HG03354 (cell line): Measurements from ENCODE around the gene PTPA.

Experiments used
- ATAC-seq: cut with Tn5 transposase; IDR thresholded peaks from one replicate; pipeline ENCODE4 v1.9.1; 2021; ENCODE audit warnings: mild to moderate bottlenecking; ENCODE audit not compliant: unreplicated experiment, poor library complexity, severe bottlenecking

The PTPA gene

DNA sequence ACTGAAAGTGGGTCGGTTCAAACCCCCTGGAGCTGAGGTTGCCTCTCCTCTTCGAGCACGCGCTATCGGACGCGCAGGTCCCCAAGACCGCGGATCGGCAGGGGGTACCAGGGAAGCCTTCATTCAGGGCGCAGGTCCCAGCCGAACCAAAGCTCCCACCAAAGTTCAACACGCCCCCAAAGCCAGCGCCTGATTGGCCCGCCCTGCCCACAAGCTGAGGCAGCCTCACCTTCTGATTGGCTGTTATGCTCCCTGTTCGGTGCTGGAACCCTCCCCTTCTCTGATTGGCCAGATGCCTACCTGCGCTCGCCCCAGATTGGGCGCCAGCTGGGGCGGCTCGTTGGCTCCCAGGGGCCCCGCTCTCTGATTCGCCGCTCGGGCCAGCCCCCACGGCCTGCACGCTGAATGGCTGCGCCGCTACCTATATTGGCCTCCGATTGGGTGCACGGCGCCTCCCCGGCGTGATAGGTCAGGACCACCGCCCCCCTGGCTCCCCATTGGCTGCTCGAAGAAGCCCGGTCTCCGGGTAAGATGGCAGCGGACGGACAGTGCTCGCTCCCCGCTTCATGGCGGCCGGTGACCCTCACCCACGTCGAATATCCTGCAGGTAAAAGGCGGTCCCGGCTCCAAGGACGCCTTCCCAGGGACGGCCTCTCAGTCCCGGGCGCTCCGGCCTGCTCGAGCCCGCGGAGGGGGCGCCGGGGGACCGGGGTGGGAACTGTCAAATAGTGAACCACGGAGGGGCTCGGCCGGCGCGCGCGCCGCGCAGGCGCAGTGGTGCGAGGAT is 30.4 kb upstream of the PTPA start, which contains the start of gene DOLPP1:
TSS of gene DOLPP1 (plus strand) at position 511 of the 787 bp plus-strand sequence. CDS start at position 532, 21 bp downstream.
- peak; percentile 94 for ATAC-seq

DNA sequence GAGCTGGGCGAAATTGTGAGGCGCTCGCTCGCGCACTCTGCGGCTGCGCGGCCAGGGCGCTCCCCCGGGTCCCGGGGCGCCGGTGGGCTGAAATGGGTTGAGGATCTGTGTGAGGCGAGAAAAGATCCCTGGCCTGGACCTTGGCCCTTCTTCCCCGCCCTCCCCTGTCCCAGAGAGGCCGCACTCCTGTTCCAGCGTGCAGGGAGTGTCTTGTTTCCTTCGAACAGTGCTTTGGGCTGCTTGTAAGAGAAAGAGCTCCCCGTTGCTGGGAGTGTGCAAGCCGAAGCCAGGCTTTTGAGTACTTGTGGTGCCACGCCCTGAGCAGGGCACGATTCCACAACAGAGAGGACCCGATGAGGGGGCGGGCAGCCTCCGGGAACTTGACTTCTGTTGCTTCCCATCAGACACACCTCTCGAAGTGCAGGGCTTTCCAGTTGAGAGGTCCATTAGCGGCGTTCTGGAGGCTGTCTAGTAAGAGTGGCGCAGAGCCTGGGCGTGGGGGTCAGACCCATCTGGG is 29.8 kb upstream of the PTPA start:
- no peak for ATAC-seq

- no peak for ATAC-seq
These were observed 27.1 kb upstream of the PTPA start for GRCh38 chr9:129084087-129084486.

- ATAC-seq: no peak
These were observed 22.0 kb upstream of the PTPA start for GRCh38 chr9:129089246-129089645.

- no peak for ATAC-seq
These were observed 17.4 kb upstream of the PTPA start for GRCh38 chr9:129093602-129094386.

DNA sequence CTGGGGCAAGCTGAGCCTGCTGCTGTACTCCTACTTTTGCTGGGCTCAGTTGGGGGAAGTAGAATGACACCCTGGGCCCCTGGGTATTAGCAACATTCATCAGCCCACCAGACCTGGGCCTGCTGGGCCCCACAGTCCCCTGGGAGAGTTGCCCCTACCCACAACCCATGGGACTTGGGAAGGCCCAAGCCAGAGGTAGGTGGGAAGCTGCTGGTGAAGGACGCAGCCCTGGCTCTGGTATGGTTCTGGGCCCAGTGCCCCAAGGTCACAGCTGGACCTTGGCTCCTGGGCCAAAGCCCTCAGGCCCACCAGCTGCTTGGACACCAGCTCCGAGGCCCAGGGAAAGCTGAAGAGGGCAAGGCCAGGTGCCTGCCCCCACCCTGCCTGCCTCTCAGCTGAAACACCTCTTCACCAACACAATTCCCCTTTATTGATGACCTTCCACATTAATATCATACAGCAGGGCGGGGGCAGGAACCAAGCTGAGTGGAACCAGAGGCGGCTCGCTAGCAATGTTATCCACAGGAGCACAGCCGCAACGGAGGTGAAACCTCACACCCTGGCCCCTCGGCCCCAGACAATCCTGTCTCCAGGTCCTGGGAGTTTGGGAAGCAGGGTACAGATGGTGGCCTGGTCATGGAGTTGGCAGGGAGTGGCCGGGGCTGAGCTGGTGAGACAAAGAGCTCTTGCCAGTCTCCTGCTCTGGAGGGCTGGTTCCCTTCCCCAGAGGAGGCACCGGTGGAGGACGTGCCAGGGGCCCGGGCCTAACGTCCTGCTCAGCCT is 16.6 kb upstream of the PTPA start:
- no peak for ATAC-seq

- ATAC-seq: no peak
These were observed 16.0 kb upstream of the PTPA start for GRCh38 chr9:129095170-129095667.

GRCh38 chr9:129095908-129096307 is 15.3 kb upstream of the PTPA start:
- no peak for ATAC-seq

GRCh38 chr9:129097671-129098306 is 13.4 kb upstream of the PTPA start:
- no peak for ATAC-seq

DNA sequence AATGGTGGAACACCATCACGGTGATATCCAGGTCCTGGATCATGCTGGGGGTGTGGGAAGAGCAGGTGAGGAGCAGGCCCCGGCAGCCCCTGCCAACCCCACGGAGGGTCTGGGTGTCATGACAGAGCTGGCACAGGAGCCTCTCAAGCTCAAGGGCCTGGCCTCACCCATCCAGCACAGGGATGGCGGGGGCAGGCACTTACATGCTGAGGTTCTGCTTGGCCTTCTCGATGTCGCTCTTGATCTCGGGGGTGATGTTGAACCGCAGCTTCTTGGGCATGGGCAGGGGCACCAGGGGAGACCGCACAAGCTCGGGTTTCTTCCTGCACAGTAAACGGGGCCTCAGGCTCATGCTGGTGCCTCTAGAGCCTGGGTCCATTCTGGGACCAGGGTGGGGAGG is 12.9 kb upstream of the PTPA start:
- ATAC-seq: no peak

DNA sequence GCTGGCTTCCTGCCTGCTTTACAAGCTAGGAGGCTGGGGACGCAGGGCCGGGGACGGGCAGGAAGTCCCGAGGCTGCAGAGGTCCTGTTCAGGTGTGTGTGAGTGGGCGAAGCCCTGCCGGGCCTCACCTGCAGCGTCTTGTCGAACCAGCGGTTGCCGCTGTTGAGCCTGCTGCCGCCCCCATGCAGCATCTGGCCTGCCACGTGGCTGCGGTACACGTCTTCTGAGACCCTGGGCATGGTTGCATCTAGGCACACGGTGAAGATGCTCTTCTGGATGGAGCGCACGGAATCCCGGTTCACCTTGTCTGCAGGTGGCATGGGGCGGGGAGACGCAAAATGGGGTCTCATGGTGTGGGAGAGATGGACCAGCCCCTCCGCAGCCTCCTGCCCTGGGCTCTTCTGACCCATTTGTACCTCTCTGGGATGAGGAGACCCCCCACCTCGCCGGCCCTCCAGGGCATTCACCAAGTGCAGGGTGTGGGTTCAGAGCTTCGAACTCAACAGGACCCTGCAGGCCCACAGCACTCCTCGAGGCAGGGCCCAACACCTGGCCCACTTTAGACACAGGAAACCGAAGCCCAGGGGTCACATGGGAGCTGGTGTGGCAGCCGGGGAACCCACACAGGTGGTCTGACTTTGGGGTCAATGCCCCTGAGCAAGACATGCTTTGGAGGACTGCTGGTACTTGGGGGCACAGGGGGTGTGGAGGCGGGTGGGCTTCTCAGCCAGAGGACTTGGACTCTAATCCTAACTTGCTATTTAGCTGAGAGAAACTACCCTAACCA is 10.6 kb upstream of the PTPA start:
- no peak for ATAC-seq

DNA sequence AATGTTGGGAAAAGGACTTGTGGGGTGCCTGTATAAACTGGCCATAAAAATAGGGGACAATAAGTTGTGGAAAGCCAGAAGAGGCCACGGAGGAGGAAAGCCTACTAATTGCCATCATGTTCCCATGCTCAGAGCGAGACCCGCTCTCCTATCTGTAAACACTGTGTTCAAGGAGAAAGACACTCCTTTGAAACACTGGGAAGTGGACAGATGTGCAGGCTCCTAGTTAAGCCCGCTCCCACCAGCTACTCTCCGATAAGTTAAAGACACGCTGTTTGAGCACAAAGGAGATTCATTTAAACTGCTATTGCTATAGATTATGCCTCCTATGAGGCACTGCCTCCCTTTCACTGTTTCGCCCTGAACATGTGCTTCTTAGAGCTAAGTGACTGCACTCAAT is 9.9 kb upstream of the PTPA start:
- no peak for ATAC-seq

- ATAC-seq: no peak
These were observed 9.1 kb upstream of the PTPA start for GRCh38 chr9:129102095-129102525.

DNA sequence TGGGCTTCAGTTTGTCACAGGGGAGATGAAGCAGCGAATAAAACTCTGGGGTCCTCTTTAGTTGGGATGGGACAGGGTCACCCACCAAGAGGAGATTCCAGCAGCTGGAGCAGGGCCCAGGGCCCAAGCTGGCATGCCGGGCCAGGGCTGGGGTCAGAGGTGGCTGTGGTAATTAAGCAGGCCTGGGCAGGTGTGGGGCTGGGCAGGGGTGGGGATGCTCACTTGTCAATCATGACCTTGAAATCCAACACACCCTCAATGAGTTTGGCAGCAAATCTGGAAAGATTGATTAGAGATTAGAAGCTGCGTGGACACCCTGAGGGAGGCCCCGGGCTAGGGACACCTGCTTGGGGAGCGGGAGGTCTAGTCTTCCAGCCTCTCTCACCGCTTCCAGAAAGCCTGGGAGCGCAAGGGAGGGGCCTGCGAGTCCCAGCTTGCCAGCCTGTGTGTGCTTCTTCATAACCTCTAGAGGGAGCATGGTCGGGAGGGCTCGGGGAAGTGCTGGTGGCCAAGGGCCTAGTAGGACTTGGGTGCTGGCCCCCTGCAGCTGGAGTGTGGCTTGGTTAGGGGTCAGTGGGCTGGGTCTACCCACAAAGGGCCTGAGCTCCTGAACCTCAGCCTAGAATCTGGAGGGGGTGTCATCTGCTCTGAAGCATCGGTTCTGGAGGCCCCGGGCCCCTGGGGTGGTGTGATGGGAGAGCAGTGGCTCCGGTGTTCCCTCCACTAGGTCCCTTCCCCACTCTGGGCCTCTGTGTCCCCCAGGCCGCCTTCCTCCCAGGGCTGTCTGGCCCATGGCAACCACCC is 8.2 kb upstream of the PTPA start:
- ATAC-seq: no peak

- ATAC-seq: no peak
These were observed 7.6 kb upstream of the PTPA start for GRCh38 chr9:129103595-129103965.

- ATAC-seq: no peak
These were observed 7.2 kb upstream of the PTPA start for GRCh38 chr9:129104051-129104450.

GRCh38 chr9:129105857-129106694 is 5.1 kb upstream of the PTPA start:
- no peak for ATAC-seq
